Adipocyte (in vitro differentiated cells): ENCODE data around the gene PTGR3.

Source experiments
- DNase-seq: peaks from one replicate; pipeline ENCODE4 v3.0.0-alpha.2; 2015; ENCODE audit warnings: low read depth
- H3K27me3 ChIP-seq: replicated peaks from 2 replicates; pipeline ENCODE4 v1.7.0; 2013; ENCODE audit warnings: mild to moderate bottlenecking, low read length, moderate library complexity; ENCODE audit not compliant: control insufficient read depth, insufficient read depth
- H3K36me3 ChIP-seq: 2 replicates; pipeline ENCODE4 v1.7.0; 2013; ENCODE audit warnings: low read length, mild to moderate bottlenecking, moderate library complexity; ENCODE audit not compliant: control insufficient read depth, insufficient read depth, severe bottlenecking
- H3K4me1 ChIP-seq: 2 replicates; pipeline ENCODE4 v1.7.0; 2013; ENCODE audit warnings: mild to moderate bottlenecking, low read length, moderate library complexity; ENCODE audit not compliant: control insufficient read depth, insufficient read depth
- H3K4me3 ChIP-seq: 2 replicates; pipeline ENCODE4 v1.7.0; 2013; ENCODE audit warnings: mild to moderate bottlenecking, low read length, moderate library complexity
- H3K9ac ChIP-seq: 2 replicates; pipeline ENCODE4 v1.7.0; 2013; ENCODE audit warnings: mild to moderate bottlenecking, low read length, moderate library complexity
- H3K9me3 ChIP-seq: 2 replicates; pipeline ENCODE4 v1.7.0; 2013; ENCODE audit warnings: mild to moderate bottlenecking, low read length, moderate library complexity; ENCODE audit not compliant: control insufficient read depth

The PTGR3 gene

DNA sequence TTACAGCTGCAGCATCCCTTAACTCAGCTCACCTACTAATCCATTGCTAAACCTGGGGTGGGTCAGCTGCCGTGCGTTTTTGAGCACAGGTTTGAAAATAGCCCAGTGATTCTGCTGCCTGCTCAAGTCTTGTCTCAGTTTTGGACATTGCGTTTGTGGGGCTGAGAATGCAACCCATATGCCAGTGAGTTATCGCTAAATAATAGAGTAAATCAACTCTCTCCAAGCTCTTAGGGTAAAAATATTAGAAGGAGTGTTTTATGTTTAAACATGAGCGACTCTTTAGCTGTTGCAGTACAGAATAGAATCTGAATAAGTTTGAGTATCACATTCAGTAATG lies 3.8 kb upstream of the PTGR3 start:
- Histone ChIP-seq H3K36me3 (no peaks in the 10 kb centered on the region), H3K4me1 (peaks cover 36% of the 10 kb centered on the region), H3K9ac (peak overlapping the region; percentile 80), H3K4me3 (peak overlapping the region; percentile 83), H3K27me3 (no peaks in the 10 kb centered on the region), H3K9me3 (no peaks in the 10 kb centered on the region)
- DNase-seq, result no peak

GRCh38 chr18:75211953-75212750 lies 3.2 kb upstream of the PTGR3 start:
- no peaks in the 10 kb centered on the region for H3K27me3 ChIP-seq
- H3K36me3 ChIP-seq, result no peaks in the 10 kb centered on the region
- DNase-seq, result peak; percentile 68
- peaks cover 36% of the 10 kb centered on the region for H3K4me1 ChIP-seq
- H3K4me3 ChIP-seq, result peak overlapping the region; percentile 83
- H3K9ac ChIP-seq, result peak overlapping the region; percentile 80
- H3K9me3 ChIP-seq, result no peaks in the 10 kb centered on the region

DNA sequence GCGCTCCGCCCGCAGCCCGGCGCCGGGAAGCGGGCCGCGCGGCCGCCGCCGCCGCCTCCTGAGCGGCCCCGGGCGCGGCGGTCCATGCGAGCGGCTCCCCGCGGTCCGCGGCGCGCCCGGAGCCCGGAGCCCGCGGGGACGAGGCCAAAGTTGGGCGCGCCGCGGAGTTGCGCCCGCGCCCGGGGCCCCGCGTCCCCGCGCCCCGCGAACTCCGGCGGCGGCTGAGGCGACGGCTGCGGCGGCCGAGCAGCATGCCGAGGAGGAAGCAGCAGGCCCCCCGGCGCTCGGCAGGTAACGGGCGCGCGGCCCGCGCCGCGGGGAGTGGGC lies 2.6 kb upstream of the PTGR3 start:
- Histone ChIP-seq H3K9ac (peak overlapping the region; percentile 80), H3K27me3 (no peaks in the 10 kb centered on the region), H3K4me1 (peaks cover 38% of the 10 kb centered on the region), H3K4me3 (peak overlapping the region; percentile 83), H3K36me3 (no peaks in the 10 kb centered on the region), H3K9me3 (no peaks in the 10 kb centered on the region)
- peak; percentile 51 for DNase-seq

DNA sequence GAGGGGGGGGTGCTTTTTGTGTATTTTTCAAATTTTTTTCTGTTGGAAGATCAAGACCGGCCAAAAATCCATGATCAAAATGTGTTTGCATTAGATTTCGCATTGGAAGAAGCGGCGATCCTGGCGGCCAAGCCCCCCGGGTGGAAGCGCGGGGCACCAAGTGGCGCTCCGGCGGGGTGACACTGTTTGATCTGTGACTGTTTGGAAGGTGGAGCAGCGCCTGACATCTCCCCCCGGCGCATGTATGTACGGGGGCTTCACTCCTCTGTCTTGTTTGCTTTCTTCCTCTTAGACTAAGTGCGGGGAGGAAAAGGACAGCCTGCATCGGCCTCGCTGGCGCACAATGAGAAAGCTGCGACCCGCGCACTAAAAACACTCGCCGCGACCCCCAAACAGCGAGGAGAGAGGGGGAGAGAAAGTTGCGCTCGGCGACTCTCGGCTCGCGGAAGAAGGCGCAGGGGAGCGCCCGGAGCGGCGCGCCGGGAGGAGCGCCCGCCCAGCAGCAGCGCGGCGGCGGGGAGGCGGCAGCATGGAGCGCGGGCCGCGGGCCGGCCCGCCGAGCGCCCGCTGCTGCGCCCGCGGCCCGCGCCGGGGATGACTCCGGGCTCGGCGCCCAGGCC lies 2.2 kb upstream of the PTGR3 start:
- peak; percentile 69 for DNase-seq
- Histone ChIP-seq H3K9me3 (no peaks in the 10 kb centered on the region), H3K27me3 (no peaks in the 10 kb centered on the region), H3K36me3 (no peaks in the 10 kb centered on the region), H3K9ac (peak overlapping the region; percentile 82), H3K4me3 (peak overlapping the region; percentile 93), H3K4me1 (peaks cover 41% of the 10 kb centered on the region)

DNA sequence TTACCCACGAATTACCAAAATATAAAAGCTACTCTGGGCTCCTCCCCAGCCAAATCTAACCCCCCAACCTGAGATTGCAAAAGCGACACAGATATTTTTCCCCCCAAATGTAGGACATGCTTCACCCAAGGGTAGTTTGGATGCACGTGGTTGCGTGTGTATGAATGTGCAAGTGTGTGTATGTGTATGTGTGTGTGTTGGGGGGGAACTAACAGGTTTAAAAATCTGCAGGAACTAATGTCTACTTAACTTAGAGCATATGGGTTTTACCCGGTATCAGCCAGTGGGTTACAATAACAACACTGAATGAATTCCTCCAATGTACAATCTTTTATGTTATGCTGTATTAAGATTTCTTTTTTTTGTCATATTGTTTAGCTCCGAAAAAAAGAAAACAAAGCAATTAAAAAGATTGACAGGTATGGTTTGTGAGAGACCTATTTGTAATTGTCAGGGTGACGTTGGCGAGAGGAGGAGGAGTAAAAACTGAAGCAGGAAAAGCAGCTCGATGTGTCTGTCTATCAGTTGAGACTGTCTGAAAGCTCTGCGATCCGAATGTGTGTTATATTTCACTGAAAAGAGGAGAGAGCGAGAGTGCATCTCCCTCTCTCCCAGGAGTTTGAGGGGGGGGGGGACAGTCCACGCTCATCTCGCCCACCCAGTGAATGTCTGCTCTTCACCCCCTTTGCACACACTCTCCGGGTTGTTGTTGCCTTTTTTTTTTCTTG lies 1.5 kb upstream of the PTGR3 start, which contains the start of gene TSHZ1:
Gene TSHZ1 (plus strand): TSS at position 524 of the 728 bp plus-strand sequence. CDS start 1,080 bp downstream, outside the sequence.
- Histone ChIP-seq H3K27me3 (no peaks in the 10 kb centered on the region), H3K36me3 (no peaks in the 10 kb centered on the region), H3K9ac (peak within 1 kb of the TSS; percentile 82), H3K4me3 (peak within 1 kb of the TSS; percentile 93), H3K9me3 (no peaks in the 10 kb centered on the region), H3K4me1 (peaks cover 47% of the 10 kb centered on the region)
- DNase-seq, result peak; percentile 94

- no peaks in the 10 kb centered on the region for H3K27me3 ChIP-seq
- H3K4me1 ChIP-seq, result peaks cover 52% of the 10 kb centered on the region
- peak overlapping the region; percentile 93 for H3K4me3 ChIP-seq
- DNase-seq, result no peak
- H3K36me3 ChIP-seq, result no peaks in the 10 kb centered on the region
- no peaks in the 10 kb centered on the region for H3K9me3 ChIP-seq
- peak overlapping the region; percentile 82 for H3K9ac ChIP-seq
These were observed 966 bp upstream of the PTGR3 start for GRCh38 chr18:75209951-75210258.

- Histone ChIP-seq H3K9ac (peak overlapping the region; percentile 82), H3K4me1 (peaks cover 50% of the 10 kb centered on the region), H3K36me3 (no peaks in the 10 kb centered on the region), H3K4me3 (peak overlapping the region; percentile 93), H3K9me3 (no peaks in the 10 kb centered on the region), H3K27me3 (no peaks in the 10 kb centered on the region)
- DNase-seq, result no peak
These were observed 157 bp downstream of the PTGR3 start for GRCh38 chr18:75208836-75209128.

- H3K36me3 ChIP-seq, result no peaks in the 10 kb centered on the region
- no peaks in the 10 kb centered on the region for H3K9me3 ChIP-seq
- H3K9ac ChIP-seq, result peak overlapping the region; percentile 82
- peak; percentile 80 for DNase-seq
- peaks cover 51% of the 10 kb centered on the region for H3K4me1 ChIP-seq
- H3K27me3 ChIP-seq, result no peaks in the 10 kb centered on the region
- H3K4me3 ChIP-seq, result peak overlapping the region; percentile 93
These were observed 644 bp downstream of the PTGR3 start for GRCh38 chr18:75208155-75208835.

DNA sequence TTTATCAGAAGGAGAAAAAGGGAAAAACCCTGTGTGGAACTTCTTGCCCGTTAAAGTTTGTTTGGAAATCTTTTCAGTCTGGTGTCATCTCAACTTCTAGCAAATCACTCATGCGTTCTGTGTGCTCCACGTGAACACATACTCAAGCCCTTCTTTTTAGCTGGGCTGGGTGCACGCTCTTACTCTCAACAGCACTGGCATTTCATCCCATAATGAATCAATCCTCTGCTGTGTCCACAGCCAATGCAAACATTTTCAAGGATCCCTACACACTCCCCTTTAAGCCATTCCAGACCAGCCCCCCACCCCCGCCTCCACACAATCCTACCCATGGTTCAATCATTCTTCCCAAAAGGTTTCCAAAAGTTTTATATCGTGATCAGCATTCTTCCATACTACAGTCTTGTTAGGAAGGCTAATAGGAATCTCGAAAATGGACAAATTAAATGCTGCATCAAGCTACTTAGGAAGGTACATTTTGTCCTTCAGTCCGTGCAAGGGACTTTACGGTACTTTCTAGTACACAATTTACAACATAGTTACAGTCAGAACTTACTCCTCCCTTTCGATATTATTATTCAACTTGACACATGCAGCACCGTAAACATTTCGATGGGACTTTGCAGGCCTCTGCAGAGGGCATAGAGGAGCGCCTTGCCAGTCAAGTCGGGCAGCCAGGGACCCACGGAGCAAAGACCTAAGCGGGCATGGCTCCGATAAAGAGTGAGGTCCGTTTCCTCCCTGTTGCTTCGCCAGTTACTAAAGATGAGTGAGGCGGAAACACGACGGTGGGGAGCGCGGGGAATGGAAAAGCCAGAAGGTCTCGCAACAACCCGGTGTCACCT lies 1.4 kb downstream of the PTGR3 start:
- Histone ChIP-seq H3K9ac (peak overlapping the region; percentile 82), H3K36me3 (no peaks in the 10 kb centered on the region), H3K9me3 (no peaks in the 10 kb centered on the region), H3K27me3 (no peaks in the 10 kb centered on the region), H3K4me3 (peak overlapping the region; percentile 93), H3K4me1 (peaks cover 51% of the 10 kb centered on the region)
- DNase-seq, result peak; percentile 75

- H3K4me1 ChIP-seq, result peaks cover 57% of the 10 kb centered on the region
- H3K27me3 ChIP-seq, result no peaks in the 10 kb centered on the region
- H3K9ac ChIP-seq, result peak overlapping the region; percentile 81
- no peaks in the 10 kb centered on the region for H3K9me3 ChIP-seq
- H3K4me3 ChIP-seq, result peak overlapping the region; percentile 93
- no peaks in the 10 kb centered on the region for H3K36me3 ChIP-seq
- DNase-seq, result no peak
These were observed 2.3 kb downstream of the PTGR3 start for GRCh38 chr18:75206452-75207309.
